ENCODE results near the gene TRAF7.
A peak's percentile ranks its signal among the peaks of the same experiment; 100 is the strongest.
"Not testable (repeated sequence)": the region's sequence is repeated elsewhere in the genome, so short reads cannot be mapped to it uniquely, and the experiment has no call there.

The TRAF7 gene

GRCh38 chr16:2155091-2155950, at the start of gene TRAF7:
Gene TRAF7, plus strand, starts transcription at chr16:2155782. Its CDS starts 8,139 bp downstream, at chr16:2163921.
- peak; percentile 100 for DNase-seq (ENCODE audit: low read depth, low spot score)

- not testable (repeated sequence) for DNase-seq (ENCODE audit: low read depth, low spot score)
These were observed 49.4 kb upstream of the TRAF7 start for GRCh38 chr16:2106211-2106610.

- DNase-seq (ENCODE audit: low read depth, low spot score), result not testable (repeated sequence)
These were observed 48.3 kb upstream of the TRAF7 start for GRCh38 chr16:2107121-2107790.

GRCh38 chr16:2107791-2108125, 47.8 kb upstream of the TRAF7 start:
- DNase-seq (ENCODE audit: low read depth, low spot score), result not testable (repeated sequence)

DNA sequence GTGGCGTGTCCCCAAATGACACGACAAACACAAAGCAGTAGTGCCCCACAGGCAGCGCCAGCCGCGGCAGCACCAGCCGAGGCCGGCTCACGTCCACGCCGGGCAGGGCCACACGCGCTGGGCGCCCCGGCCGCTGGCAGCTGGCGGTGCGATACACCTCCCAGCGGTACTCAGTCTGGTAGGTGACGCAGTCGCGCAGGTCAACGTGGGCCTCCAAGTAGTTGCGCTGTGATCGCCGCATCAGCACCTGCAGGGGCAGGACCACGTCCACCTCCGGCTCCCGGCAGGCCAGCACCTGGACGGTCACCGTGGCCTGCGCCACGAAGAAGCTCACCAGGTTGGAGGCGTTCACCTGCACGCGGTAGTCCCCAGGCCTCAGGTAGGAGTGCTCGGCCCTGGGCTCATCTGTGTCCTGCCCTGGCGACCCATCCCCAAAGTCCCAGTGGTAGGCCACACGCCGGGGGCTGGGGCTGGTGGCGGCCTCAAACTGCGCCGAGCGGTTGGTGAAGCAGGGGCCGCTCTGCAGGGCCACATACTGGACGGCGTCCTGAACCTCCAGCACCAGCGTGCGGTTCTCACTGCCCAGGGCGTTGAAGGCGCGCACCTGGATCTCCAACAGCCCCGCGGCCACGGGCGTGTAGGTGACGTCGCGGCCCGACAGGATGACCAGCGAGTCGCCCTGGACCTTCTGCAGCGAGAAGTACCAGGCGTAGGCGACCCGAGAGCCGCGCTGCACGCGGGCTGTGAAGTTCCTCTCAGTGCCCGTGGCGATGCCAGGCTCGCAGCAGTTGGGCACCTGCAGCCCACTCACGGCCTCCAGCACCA, 46.9 kb upstream of the TRAF7 start:
- DNase-seq (ENCODE audit: low read depth, low spot score), result not testable (repeated sequence)

DNA sequence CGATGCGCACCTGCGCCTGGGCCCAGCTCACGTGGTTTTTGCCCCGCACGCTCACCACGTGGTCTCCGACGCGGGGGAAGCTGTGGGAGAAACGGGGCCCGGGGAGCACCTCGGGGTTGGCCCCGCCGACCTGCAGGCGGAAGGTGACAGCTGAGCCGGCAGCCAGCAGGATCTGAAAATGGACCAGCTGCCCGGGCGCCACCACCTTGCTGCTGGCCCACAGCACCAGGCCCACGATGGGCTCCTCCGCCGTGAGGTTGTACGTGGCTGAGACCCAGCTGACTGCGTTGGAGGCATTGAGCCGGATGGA, 46.4 kb upstream of the TRAF7 start:
- not testable (repeated sequence) for DNase-seq (ENCODE audit: low read depth, low spot score)

DNA sequence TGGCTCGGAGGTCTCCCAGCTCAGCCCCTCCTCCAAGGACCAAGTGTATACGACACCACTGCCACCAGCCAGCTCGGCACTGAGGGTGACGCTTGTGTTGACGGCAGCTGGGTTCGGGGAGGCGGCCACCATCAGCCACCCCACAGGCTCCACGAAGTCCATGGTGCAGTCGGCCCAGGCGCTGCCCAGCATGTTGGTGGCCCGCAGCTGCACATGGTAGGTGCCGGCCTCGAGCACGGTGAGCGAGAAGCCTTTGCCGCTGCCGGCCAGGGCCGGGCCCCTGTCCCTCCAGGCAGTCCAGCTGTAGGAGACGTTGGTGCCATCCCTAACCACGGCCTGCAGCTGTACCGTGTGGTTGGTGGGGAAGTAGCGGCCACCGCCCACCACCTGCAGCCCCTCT, 45.7 kb upstream of the TRAF7 start:
- DNase-seq (ENCODE audit: low read depth, low spot score), result not testable (repeated sequence)

DNA sequence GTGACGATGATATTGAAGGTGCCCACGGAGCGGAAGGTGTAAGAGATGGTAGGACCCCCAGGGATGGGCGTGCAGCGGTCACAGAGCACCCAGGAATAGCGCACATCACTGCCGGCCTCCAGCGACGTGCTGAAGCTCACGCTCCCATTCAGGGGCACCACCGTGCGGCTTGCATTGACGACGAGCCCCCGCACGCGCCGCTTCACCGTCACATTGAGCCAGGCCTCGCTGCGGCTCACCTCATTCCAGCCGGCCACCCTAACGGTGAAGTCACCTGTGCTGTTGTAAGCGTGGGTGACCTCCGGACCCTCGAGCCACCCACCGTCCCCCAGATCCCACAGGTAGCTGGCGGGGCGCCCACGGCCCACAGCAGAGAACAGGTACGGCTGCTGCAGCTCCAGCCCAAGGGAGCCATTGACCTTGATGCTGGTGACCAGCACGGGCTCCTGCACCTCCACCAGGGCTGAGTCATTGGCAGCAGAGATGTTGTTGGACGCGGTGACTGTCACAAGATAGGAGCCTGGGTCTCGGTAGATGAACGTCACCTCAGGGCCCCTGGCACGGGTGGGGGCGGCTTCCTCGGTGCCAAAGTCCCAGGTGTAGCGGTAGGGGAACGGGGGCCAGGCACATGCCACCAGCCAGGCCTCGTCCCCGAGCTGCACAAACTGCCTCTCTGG, 45.1 kb upstream of the TRAF7 start:
- DNase-seq (ENCODE audit: low read depth, low spot score), result not testable (repeated sequence)

DNA sequence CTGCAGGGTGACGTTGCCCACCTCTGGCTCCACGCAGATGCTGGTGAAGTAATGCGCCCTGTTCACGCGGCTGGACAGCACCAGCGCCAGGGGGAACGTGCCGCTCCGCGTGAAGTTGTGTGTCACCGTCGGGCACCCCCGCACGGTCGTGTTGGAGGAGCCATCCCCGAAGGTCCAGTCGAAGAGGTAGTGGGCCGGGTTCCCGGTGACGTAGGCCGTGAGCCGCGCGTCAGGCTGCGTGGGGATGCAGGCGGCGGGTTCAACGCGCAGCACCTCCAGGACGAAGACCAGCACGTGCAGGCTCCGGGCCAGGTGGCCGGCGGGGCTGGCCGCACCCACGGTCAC, 44.6 kb upstream of the TRAF7 start:
- DNase-seq (ENCODE audit: low read depth, low spot score), result not testable (repeated sequence)

- not testable (repeated sequence) for DNase-seq (ENCODE audit: low read depth, low spot score)
These were observed 43.9 kb upstream of the TRAF7 start for GRCh38 chr16:2111412-2112335.

GRCh38 chr16:2112539-2113106, 43.0 kb upstream of the TRAF7 start:
- not testable (repeated sequence) for DNase-seq (ENCODE audit: low read depth, low spot score)

DNA sequence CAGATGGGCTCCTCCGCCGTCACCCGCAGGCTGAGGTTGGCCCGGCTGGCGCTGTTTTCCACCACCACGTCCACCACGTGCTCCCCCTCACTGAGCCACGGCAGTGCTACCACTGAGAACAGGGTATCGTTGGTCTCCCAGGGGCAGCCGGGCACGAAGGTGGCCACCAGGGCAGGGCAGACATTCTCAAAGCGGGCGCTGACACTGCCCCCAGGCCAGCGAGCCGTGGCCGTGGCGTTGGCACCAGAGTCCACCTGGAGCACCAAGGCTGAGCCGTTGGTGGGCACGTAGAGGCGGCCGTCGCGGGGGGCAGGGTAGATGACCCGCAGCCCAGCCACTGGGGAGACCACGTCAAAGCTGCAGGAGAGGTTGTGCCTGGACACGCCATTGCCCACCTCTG, 41.4 kb upstream of the TRAF7 start:
- not testable (repeated sequence) for DNase-seq (ENCODE audit: low read depth, low spot score)

DNA sequence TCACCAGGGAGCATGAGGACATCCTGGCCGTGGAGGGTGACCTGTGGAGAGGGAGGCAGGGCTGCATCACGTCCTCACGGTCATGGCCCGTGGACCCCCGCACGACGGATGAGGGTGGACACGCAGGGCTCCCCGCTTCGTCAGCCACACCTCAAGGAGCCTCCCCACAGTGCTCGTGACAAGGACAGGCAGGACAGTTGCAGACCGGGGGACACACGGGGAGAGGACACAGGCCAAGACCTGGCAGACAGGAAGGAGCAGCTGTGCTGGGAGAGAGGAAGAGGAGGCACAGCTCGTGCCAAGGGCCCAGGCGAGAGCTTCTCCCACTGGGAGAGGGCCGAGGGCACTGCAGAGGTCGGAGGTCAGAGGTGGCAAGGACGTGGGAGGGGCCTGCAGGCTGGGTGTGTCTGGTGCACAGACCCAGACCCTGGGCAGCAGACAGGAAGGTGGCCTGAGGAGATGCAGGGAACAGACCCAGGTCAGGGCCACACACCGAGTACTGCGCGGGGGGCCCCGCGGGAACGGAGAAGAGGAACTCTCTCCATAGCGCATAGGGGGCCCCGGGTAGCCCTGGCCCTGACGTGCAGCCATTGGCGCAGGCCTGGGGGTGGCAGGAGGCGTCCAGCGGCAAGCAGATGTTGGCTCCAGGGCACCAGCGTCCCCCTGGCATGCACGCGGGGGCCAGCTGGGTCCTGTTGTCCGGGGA, 40.5 kb upstream of the TRAF7 start:
- DNase-seq (ENCODE audit: low read depth, low spot score), result not testable (repeated sequence)

- no peak for DNase-seq (ENCODE audit: low read depth, low spot score)
These were observed 40.0 kb upstream of the TRAF7 start for GRCh38 chr16:2115591-2115973.

GRCh38 chr16:2116428-2116827, 39.2 kb upstream of the TRAF7 start:
- DNase-seq (ENCODE audit: low read depth, low spot score), result not testable (repeated sequence)

DNA sequence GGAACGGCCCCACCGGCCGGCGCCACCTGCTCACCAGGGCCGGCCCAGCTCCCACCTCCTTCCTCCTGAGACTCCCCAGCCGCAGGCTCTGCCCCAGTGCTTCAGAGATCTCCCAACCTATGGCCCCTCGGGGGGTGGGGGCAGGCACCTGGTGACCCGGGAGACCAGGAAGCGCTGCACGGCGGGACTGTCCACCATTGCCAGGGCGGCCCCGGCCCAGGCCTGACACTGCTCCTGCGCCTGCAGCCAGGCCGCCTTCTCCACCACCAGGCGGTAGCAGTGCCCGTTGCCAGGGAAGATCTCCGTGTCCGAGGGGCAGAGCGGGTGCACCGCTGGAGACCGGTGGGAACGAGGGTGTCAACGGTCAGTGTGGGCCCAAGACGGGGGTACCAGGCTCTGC, 38.2 kb upstream of the TRAF7 start:
- not testable (repeated sequence) for DNase-seq (ENCODE audit: low read depth, low spot score)

GRCh38 chr16:2117960-2118722, 37.4 kb upstream of the TRAF7 start:
- not testable (repeated sequence) for DNase-seq (ENCODE audit: low read depth, low spot score)

DNA sequence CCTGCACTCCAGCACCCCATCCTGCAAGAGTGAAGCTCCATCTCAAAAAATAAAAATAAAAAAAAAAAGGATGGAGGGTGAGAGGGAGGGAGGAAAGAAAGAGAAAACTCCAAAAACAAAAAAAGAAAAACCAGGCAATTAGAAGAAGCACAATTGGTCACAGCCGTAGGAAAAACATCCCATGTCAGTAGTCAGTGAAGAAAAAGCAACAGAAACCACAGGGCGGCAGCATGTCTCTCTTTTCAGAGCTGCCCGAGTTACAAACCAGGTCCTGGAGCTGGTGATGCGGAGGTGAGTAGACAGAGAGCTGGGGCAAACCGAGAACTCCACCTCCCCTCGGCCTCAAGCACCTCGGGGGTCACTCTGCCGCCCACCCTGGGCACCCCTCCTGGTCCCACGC, 34.3 kb upstream of the TRAF7 start:
- peak; percentile 78 for DNase-seq (ENCODE audit: low read depth, low spot score)

DNA sequence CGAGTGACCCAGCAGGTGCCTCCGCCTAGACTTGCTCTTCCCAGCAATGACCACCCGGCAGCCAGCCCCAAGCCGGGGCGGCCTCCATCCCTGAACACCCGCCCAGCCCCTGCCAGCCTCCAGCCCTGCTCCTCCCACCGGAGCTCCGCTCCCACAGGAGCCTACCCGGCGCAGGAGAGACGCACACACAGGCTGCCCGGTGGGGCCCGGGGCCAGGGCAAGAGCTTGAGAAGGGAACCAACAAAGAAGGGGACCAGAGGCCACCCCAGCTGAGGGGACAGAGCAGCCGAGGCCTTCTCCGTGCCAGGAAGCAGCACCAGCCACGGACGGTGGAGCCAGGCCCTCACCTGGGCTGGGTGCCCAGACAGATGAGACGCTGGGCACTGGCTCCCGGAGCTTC, 33.7 kb upstream of the TRAF7 start:
- no peak for DNase-seq (ENCODE audit: low read depth, low spot score)
